CD4-positive, alpha-beta T cell treated with Interleukin-21 for 1 hour (primary cell): ENCODE results near the gene SLC5A10.
"Not testable (repeated sequence)": the region's sequence is repeated elsewhere in the genome, so short reads cannot be mapped to it uniquely, and the experiment has no call there.

Experiments used
- DNase-seq: peaks from one replicate; pipeline ENCODE4 v3.0.0-alpha.2; 2020

The SLC5A10 gene

GRCh38 chr17:19005789-19006430 is 53.9 kb downstream of the SLC5A10 start:
- no peak for DNase-seq

GRCh38 chr17:19006698-19007097 is 54.7 kb downstream of the SLC5A10 start:
- DNase-seq = no peak

DNA sequence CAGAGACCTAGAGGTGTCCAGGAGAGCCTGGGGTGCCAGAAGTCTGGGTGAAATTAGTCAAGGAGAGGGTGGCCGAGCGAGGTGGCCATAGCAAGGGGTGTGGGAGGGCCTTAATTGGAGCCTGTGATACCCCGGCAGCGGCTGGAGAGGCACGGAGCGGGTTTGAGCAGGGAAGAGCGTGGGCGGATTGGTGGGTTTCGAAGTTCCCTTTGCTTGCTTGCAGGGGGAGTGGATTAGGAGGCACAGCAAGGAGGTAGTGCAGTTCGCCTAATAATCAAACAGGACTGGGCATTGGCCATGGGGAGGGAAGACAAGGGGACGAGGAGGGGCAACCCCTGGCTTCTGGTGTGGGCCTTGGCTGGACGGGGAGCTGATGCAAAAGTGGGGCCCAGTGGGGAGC is 58.0 kb downstream of the SLC5A10 start:
- no peak for DNase-seq

DNA sequence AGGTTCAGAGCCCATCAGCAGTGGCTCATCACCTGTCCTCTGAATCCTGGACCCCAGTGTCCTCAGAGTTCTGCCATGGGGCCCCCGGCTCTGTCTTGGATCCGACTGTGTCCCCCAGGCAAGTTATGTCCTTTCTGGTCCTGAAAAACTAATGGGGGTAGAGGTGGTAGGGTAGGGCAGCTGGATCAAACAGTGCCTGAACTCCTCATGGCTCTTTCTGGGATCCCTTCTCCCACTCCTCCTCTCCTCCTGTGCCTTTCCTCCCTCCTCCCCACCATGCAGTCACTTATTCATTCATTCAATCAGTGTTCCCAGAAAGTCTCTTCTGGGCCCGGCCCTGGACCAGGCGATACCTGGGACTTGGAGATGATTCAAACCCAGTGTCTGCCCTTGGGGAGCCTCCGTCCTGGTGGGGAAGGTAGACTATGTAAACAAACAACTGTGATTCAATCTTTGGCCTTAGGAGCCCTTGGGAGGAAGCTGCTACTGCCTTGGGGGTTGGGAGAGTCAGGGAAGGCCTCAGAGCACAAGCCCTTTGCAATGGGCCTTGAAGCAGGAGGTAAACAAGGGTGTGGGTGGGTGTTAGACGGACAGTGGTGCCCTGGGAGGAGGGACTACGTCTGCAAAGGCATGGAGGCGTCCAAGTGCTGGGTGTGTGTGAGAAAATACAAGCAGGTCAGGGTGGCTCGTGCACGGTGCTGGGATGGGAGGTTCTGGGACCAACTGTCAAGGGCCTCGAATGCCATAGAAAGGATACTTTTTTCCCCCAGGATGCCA is 59.0 kb downstream of the SLC5A10 start:
- DNase-seq = no peak

DNA sequence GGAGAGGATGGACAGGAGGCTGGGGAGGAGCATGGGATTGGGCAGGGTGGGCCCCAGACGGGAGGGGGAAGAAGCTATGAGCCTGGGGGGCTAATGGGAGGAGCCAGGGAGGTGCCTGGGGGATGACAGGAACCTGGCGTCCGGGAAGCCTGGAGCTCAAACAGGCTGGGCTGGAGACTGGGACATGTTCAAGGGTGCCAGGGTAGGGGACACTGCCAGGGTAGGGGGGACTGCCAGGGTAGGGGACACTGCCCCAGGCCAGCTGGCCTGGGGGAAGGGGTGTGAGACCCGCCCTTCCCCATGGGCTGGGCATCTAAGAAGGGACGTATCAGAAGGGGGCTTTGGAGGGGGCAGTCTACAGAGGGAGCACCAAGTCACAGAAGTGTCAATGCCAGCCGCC is 59.6 kb downstream of the SLC5A10 start:
- DNase-seq = no peak

GRCh38 chr17:19012171-19013080 is 60.5 kb downstream of the SLC5A10 start:
- DNase-seq = no peak

DNA sequence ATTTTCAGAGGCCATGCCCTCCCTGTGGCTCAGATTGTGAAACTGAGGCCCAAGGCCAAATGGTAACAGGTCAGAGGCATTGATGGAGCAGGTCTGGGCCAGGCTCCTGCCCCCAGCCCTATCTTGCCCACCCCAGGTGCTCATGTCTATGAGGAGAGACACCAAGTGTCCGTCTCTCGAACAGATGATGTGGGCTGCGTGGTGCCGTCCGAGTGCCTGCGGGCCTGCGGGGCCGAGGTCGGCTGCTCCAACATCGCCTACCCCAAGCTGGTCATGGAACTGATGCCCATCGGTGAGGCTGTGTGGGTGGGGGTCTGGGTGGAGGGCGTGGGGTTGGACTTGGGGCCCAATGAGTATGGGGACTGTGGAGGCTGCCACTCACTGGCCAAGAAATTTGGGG is 61.3 kb downstream of the SLC5A10 start:
- DNase-seq = no peak

DNA sequence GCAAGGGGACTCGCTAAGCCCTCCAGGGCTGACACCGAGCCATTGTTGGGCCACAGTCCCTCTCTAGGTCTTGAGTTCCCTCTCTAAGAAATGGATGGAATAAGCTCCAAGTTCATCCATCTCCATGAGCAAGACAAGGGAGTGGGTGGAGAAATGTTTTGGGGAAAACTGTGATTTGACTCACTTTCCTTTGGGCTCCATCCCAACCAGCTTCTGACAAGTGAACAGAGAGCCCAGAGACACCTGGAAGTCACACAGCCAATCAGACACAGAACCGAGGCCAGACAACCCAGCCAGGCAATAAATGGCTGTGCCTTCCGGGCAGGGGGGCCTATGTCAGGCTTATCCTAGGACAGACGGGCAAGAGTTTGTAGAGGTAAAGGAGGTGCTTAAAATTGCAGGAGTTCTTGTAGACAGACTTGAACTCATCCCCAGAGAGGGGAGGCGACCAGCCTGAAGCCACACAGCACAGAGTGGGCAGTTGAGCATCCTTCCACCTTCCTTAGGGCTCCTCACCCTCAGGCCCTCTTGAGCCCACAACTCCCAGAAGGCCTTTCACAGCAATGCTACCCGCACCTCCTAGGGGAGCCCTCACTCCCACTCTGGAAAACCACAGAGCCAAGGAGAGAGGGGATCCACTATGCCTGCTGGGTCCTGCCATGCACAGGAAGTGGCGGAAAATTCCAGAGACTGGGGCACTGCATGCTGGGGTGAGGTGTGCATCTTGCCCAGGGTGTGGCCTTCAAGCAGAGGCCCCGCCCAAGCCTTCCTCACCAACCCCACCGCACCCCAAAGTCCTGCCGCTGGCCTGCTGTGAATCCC is 62.1 kb downstream of the SLC5A10 start:
- DNase-seq = no peak

DNA sequence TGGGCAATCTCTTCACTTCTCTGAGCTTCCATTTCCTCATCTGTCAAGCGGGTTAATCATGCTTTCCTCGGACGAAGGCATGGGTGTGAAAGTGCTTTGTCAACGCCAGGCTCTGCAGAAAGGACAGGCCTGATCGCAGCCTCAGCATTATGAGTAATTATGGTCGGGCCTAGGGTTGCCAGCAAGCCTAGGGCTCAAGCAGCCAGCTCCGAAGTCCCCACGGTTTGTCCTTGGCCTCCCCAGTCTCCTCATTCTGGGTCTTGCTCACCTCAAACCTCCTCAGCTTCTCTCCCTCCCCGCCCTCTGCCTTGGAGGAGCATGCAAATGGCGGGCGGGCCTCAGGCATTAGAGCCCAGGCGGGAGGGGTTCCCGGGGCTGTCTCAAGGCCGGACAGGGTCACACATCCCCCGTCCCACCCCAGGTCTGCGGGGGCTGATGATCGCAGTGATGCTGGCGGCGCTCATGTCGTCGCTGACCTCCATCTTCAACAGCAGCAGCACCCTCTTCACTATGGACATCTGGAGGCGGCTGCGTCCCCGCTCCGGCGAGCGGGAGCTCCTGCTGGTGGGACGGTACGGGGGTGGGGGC is 62.8 kb downstream of the SLC5A10 start:
- DNase-seq = no peak

DNA sequence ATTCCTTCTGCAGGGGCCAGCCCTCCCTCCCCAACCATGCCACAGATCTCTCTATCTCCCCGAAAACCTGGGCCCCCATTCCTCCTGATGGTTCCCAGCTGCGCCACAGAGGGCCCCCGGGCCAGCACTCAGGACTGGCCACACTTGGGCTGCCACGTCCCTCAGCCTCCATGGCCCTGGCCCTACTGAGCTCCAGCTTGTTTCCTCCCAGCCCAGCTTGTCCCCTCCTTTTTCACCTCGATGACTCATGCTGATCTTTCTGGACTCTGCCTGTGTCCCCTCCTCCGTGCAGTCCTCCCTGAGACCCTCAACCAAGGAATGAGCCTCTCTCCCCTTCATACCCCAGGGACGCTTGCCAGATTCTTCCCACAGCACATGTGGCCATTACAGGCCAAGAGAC is 63.5 kb downstream of the SLC5A10 start:
- DNase-seq = no peak

DNA sequence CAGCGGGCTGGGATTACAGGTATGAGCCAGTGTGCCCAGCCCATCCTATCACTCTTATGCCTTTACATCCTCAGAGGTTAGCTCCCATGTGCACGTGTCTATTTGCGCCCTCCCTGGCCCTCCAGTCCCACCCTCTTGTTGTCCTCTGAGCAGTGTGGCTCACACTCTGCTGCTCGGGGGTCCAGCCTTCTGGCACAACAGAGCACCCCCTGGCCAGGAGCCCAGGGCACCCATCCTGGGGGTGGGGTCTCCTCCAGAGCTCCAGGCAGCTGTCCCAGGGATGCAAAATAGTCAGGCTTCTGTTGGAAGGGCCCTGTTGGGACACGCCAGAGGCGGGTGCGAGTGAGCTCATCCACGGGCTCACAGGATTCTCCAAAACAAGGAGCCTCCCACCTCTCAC is 64.3 kb downstream of the SLC5A10 start:
- DNase-seq = no peak

DNA sequence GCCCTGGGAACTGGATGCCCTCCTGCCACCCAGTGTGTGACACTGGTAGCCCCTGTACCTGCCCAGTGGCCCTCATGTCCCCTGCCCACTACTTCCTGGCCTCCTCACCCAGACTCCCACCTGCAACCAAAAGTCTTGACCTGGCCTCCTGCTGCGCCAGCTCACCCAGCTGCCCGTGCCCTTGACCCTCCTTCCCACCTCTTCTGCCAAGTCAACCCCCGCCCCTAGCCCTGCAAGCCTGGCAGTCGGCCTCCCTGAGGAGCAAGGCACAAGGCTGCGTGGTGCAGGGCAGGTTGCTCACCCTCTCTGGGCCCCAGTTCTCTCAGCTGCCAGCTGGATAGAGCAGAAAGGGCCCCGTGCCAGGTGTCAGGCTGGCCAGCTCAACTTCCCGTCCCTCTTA is 64.9 kb downstream of the SLC5A10 start:
- no peak for DNase-seq

- no peak for DNase-seq
Observed at GRCh38 chr17:19017401-19017800, 65.4 kb downstream of the SLC5A10 start.

- DNase-seq = no peak
Observed at GRCh38 chr17:19017804-19018599, 66.0 kb downstream of the SLC5A10 start.

- DNase-seq = no peak
Observed at GRCh38 chr17:19018600-19018950, 66.6 kb downstream of the SLC5A10 start.

DNA sequence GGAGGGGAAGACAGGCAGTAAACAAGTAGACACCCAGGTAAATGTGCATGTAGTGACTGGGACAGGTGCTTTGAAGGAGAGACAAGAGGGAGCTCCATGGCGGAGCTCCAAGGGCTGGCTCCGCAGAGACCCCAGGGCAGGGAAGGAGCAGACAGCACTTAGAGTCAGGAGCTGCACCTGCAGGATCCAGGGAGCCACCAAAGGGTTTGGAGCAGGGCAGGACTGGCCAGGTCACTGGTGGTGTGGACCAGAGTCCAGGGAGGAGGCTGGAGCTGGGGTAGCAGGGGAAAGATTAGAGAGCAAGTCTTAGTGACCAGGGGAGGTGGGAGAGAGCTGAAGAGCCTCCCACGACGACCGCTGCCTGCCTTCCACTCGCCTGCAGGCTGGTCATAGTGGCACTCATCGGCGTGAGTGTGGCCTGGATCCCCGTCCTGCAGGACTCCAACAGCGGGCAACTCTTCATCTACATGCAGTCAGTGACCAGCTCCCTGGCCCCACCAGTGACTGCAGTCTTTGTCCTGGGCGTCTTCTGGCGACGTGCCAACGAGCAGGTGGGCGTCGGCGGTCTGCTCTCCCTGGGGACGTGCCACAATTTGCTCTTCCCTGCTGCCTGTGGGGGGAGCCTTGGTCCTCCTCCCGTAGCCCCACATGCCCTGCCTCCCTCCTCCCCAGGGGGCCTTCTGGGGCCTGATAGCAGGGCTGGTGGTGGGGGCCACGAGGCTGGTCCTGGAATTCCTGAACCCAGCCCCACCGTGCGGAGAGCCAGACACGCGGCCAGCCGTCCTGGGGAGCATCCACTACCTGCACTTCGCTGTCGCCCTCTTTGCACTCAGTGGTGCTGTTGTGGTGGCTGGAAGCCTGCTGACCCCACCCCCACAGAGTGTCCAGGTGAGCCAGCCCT is 67.3 kb downstream of the SLC5A10 start:
- DNase-seq = no peak

- no peak for DNase-seq
Observed at GRCh38 chr17:19020016-19020415, 68.1 kb downstream of the SLC5A10 start.

DNA sequence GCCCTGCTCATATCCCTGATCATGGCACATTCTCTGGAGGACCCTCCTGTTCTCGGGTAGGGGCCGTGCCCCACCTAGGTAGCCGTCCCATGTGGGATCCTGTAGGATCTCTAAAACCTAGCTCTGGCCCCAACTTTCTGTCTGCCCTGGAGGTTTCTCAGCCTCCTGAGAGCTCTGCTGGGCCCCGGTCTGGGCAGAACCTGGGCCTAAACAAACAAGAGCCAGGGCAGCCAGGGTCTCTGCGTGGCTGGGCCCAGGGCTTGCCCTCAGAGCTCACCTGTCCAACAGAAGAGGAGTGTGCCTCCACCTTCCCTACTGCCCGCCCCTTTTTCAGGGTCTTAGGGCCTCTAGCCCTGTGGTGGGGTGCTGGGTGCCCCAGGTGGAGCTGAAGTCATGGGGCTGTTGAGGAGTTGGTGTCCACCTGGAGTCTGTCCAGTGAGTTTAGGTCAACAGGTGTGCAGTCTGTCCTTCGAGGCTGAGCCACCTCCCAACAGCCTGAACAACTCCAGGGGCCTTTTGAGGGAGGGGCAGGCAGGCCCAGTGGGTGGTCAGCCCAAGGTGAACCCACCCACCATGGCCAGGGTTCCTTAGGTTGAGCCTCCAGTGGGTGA is 69.2 kb downstream of the SLC5A10 start:
- not testable (repeated sequence) for DNase-seq

DNA sequence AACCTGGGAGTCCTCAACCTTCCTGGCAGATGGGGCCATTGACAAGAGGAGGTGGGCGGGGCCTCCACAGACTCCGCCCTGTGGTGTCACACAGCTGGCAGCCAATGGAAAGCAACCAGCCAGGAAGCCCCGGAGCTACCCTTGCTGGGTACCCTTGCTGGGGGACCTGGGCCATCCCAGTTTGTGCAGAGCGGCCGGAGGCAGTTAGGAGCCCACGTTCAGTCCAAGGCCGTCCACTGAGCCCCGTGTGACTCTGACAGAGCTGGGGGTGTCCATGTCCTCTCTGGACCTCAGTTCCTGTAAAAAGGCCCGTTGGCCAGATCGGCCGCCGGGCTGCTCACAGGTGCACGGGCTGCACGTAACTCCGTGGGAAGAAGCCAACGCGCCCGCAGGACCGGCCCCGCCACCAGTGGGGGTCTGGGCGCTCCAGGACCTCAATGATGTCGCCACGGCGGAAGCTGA is 69.7 kb downstream of the SLC5A10 start:
- DNase-seq = peak; percentile 46

- DNase-seq = no peak
Observed at GRCh38 chr17:19022128-19022527, 70.2 kb downstream of the SLC5A10 start.
